Measurements from ENCODE around the gene COMMD8.

The COMMD8 gene

DNA sequence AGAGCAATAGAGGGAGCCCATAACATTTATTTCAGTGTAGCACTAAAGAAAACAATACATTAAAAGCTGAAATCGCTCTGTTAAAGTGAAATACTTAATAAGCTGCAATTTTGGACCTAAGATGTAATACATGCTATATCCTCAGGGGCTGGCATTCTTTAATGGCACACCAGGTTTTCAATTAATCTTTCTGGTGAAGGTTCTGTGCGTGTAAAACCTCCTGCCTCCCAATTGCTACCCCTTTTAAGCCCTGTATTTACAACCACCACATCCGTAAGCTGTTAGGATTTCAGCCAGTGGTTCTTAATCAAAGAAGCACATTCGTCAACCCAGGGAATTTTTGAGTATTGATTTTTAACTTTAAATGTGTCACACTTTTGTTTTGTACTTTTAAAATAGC, 7.6 kb upstream of the COMMD8 start:
- no peak for DNase-seq

DNA sequence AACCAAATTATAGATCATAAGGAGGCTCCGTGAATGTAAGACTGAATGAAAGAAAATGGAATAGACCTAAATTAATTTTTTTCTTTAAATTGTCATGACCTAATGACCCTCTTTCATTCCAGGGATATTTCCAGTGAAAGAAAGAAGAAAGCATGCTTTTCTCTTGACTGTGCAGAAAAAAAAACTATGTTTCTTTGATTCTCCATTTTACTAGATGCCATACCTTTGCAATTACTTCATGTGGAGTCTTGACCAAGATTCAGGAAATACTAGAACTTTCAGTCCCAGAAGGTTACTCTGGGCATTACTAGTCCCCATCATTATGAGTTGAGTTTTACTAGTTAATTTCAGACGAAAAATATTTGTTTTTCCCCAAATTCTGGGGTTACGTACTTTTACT, 6.4 kb upstream of the COMMD8 start:
- DNase-seq, result no peak

DNA sequence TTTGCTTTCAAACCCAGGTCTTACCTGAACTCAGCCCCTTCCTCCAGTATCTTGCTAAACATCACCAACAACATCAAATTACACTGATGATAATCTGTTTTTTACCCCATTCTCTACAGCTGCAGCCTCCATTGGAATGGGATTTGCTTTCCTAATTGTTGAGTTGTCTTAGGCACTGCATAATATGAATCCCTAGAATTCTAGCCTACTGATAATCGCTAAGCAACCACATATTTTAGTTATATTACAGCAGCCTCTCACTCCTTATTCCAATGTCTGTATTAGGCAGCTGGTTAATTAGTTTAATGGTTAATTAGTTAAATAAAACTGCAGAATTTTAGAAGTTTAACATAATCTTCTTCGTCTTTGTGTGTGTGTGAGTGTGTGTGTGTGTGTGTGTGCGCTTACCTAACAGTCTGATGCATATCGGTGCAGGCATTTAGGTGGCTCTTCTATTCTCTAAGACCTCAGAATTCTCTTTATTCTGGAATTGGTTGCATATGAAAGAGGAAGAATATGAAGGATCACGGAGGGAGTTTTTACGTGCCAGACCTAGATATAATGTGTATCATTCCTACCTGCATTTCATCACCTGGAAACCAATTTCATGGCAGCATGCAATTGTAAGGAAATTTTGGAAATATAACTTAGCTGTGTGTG, 5.3 kb upstream of the COMMD8 start:
- DNase-seq, result no peak

DNA sequence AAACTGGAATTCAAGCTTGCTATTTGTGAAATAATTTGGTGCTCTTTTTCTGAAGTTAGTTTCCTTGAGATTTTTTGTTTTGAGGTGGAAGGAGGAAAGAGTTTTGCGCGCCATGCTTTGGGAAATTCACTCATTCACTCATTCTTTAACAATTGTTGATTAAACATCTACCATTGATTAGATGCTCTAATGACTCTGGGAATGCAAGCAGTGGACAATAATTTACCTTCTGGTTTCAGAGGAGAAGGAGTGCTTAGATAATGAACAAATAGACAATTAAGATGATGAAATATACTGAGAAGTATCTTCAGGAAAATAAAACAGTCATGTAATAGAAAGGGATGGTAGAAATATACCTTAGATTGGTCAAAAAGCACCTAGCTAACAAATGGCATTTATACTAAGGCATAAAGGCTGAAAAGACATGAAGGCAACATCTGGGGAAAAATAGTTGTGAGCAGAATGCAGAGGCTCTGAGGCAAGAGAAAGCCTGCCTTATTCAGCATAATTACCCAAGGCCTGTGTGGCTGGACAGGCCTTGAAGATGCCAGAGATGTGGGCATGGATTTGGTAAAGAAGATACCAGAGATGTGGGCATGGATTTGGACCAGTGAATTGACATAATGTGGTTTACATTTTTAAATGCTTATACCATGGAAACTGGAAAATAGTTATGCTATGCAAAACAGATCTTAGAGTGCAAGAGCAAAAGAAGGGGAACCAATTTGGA, 2.7 kb upstream of the COMMD8 start:
- DNase-seq, result no peak

DNA sequence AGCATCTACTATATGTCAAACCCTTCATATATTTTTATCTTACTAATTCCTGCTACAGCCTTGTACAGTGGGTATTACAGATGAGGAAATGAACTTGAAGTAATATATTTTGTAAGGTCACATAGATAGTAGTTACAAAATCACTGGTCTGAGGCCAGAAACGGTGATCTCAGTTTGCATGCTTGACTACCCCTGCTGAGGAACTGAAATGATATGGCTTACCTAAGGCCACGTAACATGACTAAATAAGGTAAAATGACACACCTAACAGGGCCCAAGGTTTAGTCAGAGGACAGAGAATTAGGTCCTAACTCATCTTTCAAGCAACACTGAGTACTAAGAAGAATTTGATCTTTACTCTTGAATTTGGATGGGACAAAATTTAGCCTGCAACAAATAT, 1.5 kb upstream of the COMMD8 start:
- no peak for DNase-seq

DNA sequence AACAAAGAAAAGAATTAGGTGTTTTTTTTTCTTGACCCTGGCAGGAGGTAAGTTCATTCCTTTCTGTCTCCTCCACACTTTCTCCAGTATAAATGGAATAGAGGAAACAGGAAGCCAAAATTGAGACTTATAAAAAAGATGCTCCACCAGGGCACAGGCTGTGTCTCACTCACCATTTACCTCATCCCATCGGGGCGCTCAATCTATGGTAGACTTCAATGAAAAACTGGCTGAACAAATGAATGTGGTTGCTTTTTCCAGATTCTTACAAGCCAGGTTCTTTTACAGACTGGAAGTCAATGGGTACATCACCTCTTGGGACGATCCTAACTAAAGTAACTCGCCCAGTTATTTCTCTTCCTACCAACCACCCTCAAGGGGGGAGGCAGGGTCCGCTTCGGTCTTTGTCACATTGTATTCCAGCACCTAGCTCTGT, 685 bp downstream of the COMMD8 start:
- no peak for DNase-seq

DNA sequence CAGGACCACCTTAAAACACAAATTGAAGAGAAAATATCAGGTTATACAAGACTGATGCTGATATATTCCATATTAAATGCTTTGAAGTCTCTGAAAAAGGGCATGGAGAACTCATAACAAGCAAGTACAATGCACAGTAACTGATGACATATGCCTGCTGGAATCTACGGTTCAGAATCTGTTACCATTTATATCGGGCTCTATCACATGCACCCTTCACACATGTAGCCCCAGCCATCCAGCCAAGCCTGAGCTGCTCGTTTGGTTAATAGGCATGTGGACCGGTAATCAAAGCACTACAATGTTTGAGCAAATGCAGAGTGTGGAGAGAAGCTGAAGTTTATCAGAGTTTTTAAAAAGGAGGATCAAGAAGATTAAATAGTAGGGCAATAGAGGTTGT, 11.8 kb downstream of the COMMD8 start:
- no peak for DNase-seq

DNA sequence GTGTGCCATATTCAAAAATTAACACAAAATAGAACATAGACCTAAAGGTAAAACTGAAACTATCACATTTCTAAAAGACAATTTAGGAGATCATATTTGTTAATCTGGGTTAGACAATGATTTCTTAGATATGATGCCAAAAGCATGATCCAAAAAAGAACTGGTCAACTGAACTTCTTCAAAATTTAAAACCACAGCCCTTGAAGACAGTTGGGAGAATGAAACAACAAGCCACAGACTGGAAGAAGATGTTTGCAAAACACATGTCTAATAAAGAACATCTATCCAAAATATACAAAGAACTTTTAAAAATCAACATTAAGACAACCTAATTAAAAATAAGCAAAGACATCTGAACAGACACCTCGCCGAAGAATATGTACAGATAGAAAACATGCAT, 19.5 kb downstream of the COMMD8 start:
- DNase-seq, result no peak

DNA sequence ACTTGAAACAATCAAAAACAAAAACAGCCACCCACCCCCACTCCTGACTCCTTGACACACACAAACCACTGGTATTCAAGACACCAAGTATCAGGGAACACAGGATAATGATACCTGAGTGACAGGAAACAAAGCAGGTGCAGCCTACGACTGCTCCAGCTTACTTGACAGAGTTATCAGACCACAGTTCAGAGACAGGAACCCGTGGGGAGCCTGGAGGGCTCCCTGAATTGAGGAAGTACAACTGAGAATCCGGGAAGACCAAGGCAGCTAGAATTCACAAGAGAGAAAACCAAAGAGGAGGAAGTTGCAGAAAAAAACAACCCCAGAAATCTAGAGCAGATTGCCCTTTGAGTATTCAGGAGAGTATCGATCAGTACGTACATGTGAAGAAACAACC, 20.5 kb downstream of the COMMD8 start:
- DNase-seq, result no peak

DNA sequence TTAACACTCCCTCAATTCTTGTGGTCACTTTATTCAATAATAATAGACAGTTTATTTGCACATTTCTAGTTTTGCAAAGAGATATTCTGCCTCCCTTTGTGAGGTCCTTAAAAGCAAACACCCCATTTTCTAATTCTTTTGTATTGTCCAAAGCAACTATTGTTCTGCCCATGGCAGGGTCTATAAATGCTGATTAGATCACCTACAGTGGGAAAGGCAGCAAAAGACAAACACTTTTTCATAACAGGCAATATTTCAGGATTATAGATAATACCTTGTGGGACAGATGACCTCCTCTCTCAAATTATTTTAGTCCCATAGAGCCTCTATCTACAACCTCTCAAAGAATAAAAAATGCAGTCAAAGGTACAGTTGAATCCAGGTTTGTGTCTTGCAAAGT, 28.6 kb downstream of the COMMD8 start:
- no peak for DNase-seq

DNA sequence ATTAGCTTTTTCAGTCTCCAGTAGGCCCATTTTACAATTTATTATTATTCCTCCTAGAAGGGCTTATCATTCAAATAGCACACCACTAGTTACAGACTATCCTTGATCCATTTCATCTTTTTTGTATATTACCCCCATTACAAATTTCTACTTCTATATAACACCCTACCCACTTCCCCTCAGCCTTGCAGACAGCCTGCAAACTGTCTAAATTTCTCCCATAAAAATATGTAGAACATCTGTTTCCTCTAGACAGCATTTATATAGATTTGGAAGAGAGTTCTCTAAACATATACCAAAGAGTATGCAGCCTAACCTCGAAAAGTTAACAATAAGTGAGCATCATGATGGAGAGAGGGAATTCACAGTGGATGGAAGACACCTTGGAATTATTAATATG, 30.8 kb downstream of the COMMD8 start:
- DNase-seq, result no peak

DNA sequence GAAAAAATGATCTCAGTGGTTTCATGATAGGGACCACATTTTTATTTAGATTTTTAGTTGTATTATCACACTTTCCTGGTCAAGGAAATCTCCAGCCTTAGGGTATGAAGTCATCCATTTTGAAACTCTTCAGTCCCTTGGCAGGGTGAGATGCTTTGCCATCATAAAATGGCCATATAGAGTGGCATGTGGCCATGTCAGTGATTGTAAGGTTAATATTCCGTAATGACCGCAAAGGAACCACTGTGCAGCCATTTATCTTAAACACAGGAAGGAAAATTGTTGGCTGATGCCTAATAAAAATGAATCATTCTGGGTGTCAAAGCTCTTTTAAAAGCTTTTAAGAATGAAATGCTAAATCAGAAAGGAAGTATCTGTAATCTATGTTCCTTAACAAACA, 35.6 kb downstream of the COMMD8 start:
- no peak for DNase-seq

DNA sequence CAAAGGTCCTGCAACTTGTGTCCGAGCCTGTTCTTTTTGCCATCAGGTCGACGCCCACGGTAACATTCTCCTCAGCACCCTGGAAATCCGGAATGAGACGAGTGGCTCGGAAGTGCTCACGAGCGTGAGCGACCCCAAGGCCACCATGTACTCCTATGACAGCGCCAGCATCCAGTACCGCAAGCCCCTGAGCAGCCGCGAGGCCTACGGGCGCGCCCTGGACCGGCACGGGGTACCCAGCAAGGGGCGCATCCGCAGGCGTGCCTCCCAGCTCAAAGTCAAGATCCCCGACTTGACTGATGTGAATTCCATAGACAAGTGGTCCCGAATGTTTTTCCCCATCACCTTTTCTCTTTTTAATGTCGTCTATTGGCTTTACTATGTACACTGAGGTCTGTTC, 37.9 kb downstream of the COMMD8 start:
- DNase-seq, result no peak

DNA sequence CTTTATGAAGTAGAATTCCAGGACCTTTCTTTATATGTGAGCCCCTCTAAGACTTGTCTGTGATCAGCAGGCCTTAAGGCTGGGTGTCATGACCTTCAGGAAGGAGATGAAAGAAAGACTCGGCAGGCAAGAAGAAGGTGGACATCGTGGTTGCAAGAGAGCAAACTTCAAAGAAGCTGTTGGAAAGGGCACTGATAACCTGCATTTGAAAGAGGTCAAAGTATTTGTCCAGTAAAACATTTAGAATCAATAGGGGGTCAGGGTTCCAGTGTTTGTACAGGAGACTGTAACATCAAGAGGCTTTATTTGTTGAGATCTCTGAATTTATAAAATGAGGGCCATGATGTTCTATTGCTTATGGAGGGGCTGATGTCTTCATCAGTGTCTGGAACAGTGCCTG, 44.2 kb downstream of the COMMD8 start:
- DNase-seq, result no peak

DNA sequence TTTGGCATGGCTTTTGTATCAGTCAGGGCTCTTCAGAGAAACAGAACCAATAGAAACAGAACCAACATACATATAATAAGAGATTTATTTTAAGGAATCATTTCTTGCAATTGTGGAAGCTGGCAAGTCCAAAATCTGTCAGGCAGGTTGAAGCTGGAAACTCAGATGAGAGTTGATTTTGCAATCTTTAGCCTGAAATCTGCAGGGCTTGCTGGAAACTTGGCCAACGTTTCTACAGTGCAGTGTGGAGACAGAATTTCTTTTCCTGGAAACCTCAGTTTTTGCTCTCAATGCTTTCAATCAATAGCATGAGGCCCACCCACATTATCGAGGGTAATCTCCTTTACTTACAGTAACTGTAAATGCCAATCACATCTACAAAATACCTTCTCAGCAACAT, 45.4 kb downstream of the COMMD8 start:
- no peak for DNase-seq

DNA sequence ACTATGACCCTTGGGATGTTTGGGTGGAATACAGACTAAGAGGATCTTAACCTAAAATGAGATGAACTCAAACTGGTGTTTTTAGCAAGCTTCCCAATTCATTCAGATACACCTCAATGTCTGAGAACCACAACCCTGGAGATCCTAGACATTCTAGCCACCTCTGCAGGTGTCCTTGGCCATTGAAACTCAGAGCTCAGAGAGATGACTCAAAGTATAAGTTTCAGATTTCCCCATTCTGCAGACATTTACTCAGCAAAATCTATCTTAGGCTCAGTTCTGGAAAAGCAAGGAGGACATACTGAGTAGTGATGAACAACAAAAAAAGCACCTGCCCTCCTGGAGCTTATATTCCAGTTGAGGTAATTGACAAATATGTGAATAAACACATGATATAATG, 47.8 kb downstream of the COMMD8 start:
- no peak for DNase-seq

DNA sequence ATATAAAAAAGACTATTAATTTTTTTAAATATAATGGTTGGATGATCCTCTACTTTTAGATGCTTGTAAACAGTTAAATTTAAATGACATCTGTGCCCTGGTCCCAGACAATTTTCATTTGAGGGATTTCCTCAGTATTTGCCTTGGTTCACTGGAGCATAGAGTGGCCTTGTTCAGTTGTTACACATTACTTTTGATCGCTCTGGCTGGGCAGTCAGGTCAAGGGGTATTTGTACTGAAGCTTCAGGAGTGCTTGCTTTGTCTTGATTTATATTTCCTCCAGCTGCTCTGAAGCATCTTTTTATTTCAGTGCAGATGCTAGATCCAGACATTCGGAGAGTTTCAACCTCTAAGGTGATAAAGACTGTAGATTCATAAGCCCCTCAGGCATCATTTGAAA, 50.0 kb downstream of the COMMD8 start:
- DNase-seq, result no peak

DNA sequence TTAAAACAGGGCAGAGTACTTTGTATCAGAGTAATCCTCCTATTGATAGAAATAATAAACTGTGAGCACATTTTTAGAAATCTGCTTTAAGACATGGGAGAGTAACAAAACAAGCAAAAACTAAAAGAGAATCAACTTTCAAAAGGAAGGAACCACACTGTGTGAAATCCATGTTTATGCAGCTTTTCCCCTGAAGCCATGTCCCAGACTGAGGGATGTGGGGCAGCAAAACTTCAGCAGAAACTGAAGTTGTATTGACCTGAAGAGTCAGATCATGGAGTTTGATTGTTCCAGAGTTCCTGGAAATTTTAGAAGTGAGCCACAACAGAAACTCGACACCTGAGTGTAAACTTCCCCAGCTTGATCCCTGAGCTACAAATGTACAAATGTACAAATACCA, 53.2 kb downstream of the COMMD8 start:
- DNase-seq, result no peak

DNA sequence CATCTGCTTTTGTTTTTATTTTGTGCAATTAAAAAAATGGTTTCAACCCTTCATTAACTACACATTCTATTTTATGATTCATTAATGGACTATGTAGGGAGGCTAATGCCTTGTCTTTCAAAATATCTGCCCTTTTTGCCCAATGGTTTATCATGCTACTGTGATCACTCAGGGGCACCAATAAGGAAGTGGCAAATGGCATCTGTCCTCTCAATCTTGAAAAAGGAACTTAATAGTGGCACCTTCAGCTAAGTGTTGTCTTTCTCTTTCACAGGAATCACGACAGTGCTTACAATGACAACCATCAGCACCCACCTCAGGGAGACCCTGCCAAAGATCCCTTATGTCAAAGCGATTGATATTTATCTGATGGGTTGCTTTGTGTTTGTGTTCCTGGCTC, 57.1 kb downstream of the COMMD8 start:
- no peak for DNase-seq

All from activated CD4-positive, CD25-positive, alpha-beta regulatory T cell (primary cell).